ENCODE measurements around the gene GLIPR2. TPM values are rescaled to one million over a fixed set of nuclear protein-coding genes. Genes with fewer than 3 reads are reported as not detected.
A peak's percentile ranks its signal among the peaks of the same experiment; 100 is the strongest.

The GLIPR2 gene
- total and polyA plus RNA-seq, 9 donors: 8.3 to 34.6 (median 16.0) TPM

GRCh38 chr9:36161187-36161586 is 24.7 kb downstream of the GLIPR2 start:
- intact Hi-C loops (cut with DNase I): loop anchor here in 2 of 4 donors (1.0 to 2.0 kb wide), 2 partner anchors 20 to 66 kb away; no protein-coding TSS in a partner anchor
- WGBS, 3 donors: 72 to 83% (median 74%) methylated on average over 2 of the region's 2 CpGs
- Histone ChIP-seq H3K9me3 (no peaks in the 10 kb centered on the region), H3K4me1 (ENCODE audit: insufficient read depth) (peaks cover 6% of the 10 kb centered on the region), H3K4me3 (no peak overlapping the region), H3K27me3 (no peaks in the 10 kb centered on the region), H3K36me3 (no peaks in the 10 kb centered on the region), H3K27ac (no peak overlapping the region)
- TF ChIP-seq EP300 (IDR thresholded peaks at IDR 0.05) (no peak), POLR2A (IDR thresholded peaks at IDR 0.05) (no peak), CTCF (IDR thresholded peaks at IDR 0.05) (no peak)
- no peak for DNase-seq

GRCh38 chr9:36162211-36162738 is 25.7 kb downstream of the GLIPR2 start:
- WGBS, 3 donors: 92 to 95% (median 93%) methylated on average over 17 of the region's 17 CpGs
- DNase-seq: peak in 3 of 5 donors; percentile 35 to 38 (median 38)
- TF ChIP-seq POLR2A (IDR thresholded peaks at IDR 0.05): no peak
- no peak for TF ChIP-seq EP300 (IDR thresholded peaks at IDR 0.05)
- no peak for TF ChIP-seq CTCF (IDR thresholded peaks at IDR 0.05)
- H3K4me3 ChIP-seq: no peak overlapping the region
- peaks cover 6% of the 10 kb centered on the region for H3K4me1 ChIP-seq (ENCODE audit: insufficient read depth)
- intact Hi-C loops (cut with DNase I): no loop called here
- peak overlapping the region in 1 of 2 donors; percentile 76 for H3K27ac ChIP-seq
- H3K9me3 ChIP-seq: no peaks in the 10 kb centered on the region
- no peaks in the 10 kb centered on the region for H3K36me3 ChIP-seq
- H3K27me3 ChIP-seq: no peaks in the 10 kb centered on the region

- Histone ChIP-seq H3K36me3 (no peaks in the 10 kb centered on the region), H3K27me3 (no peaks in the 10 kb centered on the region), H3K9me3 (no peaks in the 10 kb centered on the region), H3K27ac (peak overlapping the region; percentile 46 to 76), H3K4me1 (ENCODE audit: insufficient read depth) (peaks cover 6% of the 10 kb centered on the region), H3K4me3 (no peak overlapping the region)
- TF ChIP-seq POLR2A (IDR thresholded peaks at IDR 0.05): no peak
- TF ChIP-seq CTCF (IDR thresholded peaks at IDR 0.05): no peak
- no peak for TF ChIP-seq EP300 (IDR thresholded peaks at IDR 0.05)
- peak; percentile 88 to 97 (median 96) for DNase-seq
- intact Hi-C loops (cut with DNase I): no loop called here
- WGBS, 3 donors: 7 to 12% (median 7%) methylated on average over 9 of the region's 9 CpGs
Measured at GRCh38 chr9:36163049-36163785, 26.7 kb downstream of the GLIPR2 start.

- Histone ChIP-seq H3K27me3 (no peaks in the 10 kb centered on the region), H3K4me1 (ENCODE audit: insufficient read depth) (peaks cover 6% of the 10 kb centered on the region), H3K36me3 (no peaks in the 10 kb centered on the region), H3K27ac (peak overlapping the region; percentile 46 to 76), H3K9me3 (no peaks in the 10 kb centered on the region), H3K4me3 (no peak overlapping the region)
- WGBS, 3 donors: 39 to 50% (median 49%) methylated on average over 4 of the region's 4 CpGs
- intact Hi-C loops (cut with DNase I): no loop called here
- TF ChIP-seq CTCF (IDR thresholded peaks at IDR 0.05) (no peak), POLR2A (IDR thresholded peaks at IDR 0.05) (no peak), EP300 (IDR thresholded peaks at IDR 0.05) (no peak)
- peak in 1 of 5 donors; percentile 18 for DNase-seq
Measured at GRCh38 chr9:36163786-36164170, 27.2 kb downstream of the GLIPR2 start.

Measured in ovary (tissue), 9 donors.